ENCODE measurements around the gene BANK1. TPM values are rescaled to one million over a fixed set of nuclear protein-coding genes. Genes with fewer than 3 reads are reported as not detected.

The BANK1 gene
- total RNA-seq, 1 donor from 2014 or later = 12.2 TPM

DNA sequence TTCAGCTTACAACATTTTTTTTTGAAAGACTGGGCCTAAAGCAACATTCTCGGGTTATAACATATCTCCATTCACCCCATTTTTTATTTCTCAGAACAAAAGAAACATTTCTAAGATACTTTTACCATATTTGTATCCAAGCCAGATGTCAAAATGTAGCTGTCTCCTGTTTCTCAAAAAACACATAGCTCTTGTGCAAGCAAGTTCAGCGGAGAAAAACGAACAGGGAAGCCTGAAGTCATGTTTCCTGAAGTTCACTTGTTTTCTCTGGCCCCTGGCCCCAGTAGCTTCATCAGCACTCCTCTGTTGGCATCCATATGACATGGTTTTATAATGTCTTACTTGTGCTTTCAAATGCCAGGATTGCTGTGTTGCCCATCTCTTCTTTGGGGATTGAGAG is 218.2 kb downstream of the BANK1 start:
- TF ChIP-seq, protein P1, sequence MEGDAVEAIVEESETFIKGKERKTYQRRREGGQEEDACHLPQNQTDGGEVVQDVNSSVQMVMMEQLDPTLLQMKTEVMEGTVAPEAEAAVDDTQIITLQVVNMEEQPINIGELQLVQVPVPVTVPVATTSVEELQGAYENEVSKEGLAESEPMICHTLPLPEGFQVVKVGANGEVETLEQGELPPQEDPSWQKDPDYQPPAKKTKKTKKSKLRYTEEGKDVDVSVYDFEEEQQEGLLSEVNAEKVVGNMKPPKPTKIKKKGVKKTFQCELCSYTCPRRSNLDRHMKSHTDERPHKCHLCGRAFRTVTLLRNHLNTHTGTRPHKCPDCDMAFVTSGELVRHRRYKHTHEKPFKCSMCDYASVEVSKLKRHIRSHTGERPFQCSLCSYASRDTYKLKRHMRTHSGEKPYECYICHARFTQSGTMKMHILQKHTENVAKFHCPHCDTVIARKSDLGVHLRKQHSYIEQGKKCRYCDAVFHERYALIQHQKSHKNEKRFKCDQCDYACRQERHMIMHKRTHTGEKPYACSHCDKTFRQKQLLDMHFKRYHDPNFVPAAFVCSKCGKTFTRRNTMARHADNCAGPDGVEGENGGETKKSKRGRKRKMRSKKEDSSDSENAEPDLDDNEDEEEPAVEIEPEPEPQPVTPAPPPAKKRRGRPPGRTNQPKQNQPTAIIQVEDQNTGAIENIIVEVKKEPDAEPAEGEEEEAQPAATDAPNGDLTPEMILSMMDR (IDR thresholded peaks at IDR 0.05) = no peak
- no peaks in the 10 kb centered on the region for H3K9me3 ChIP-seq

DNA sequence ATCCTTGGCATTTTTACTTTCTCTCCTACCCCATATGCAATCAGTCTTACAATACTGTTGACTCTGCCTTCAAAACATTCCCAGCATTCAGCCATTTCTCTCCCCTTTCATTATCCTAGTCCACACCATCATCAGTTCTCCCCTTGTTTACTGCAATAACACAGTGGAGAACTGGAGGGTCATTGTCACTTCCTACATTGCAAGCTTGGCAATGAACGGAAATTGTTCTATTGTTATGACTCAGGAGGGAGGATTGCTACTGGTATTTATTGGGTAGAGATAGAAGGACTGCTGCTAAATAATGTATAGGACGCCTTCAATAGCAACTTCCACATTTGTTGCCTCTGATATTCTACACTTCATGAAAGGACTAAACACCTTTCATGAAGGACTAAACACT is 231.8 kb downstream of the BANK1 start:
- no peaks in the 10 kb centered on the region for H3K36me3 ChIP-seq
- ATAC-seq (no peak), DNase-seq (no peak)
- no peaks in the 10 kb centered on the region for H3K9me3 ChIP-seq
- intact Hi-C loops (cut with DNase I) = no loop called here
- H3K4me3 ChIP-seq = no peak overlapping the region
- TF ChIP-seq, protein P1 (IDR thresholded peaks at IDR 0.05) = no peak
- no peaks in the 10 kb centered on the region for H3K4me1 ChIP-seq
- no peaks in the 10 kb centered on the region for H3K27me3 ChIP-seq (ENCODE audit: low read depth)
- H3K27ac ChIP-seq = no peak overlapping the region

More for the DNA sequence above, 218.2 kb downstream of the BANK1 start:
- H3K27ac ChIP-seq = no peak overlapping the region
- DNase-seq = no peak
- no peaks in the 10 kb centered on the region for H3K4me1 ChIP-seq
- no peak for ATAC-seq
- no peaks in the 10 kb centered on the region for H3K36me3 ChIP-seq
- H3K4me3 ChIP-seq = no peak overlapping the region
- intact Hi-C loops (cut with DNase I) = no loop called here
- H3K27me3 ChIP-seq (ENCODE audit: low read depth) = no peaks in the 10 kb centered on the region

DNA sequence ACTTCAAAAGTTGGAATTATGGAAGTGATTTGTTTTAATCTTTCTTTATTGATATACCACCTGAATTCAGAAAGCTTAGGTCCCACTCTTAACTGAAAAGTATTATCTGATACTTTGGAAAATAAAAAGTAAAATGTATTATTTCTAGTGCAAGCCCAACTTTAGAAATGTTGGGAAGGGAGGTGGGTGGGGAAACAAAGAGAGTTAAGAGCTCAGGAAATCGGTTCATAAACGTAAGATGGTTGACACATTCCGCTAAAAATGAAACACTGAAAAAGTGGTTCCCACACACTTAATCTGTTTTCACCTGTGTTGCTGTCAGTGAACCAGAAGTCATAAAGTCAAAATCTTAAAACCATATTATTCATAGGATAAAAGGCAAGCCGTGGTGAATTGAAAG is 237.4 kb downstream of the BANK1 start:
- Histone ChIP-seq H3K27ac (no peak overlapping the region), H3K4me1 (no peaks in the 10 kb centered on the region), H3K4me3 (no peak overlapping the region), H3K36me3 (no peaks in the 10 kb centered on the region), H3K9me3 (no peaks in the 10 kb centered on the region), H3K27me3 (ENCODE audit: low read depth) (no peaks in the 10 kb centered on the region)
- no peak for ATAC-seq
- no peak for DNase-seq
- intact Hi-C loops (cut with DNase I) = no loop called here
- TF ChIP-seq, protein P1 (IDR thresholded peaks at IDR 0.05) = no peak

DNA sequence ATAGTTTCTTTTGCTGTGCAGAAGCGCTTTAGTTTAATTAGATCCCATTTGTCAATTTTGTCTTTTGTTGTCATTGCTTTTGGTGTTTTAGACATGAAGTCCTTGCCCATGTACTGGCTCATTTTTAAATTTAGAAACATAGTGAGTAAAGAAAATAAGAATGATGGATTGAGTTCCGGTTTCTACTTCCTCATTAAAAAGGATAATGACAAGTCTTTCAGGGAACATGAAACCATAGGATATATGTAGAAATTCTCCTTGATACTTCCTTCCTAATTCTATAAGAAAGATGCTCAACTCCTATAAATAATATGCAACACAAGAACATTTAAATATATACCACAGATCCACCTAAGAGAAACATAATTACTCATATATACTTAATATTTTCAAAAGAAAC is 240.9 kb downstream of the BANK1 start:
- no peak overlapping the region for H3K4me3 ChIP-seq
- no peaks in the 10 kb centered on the region for H3K9me3 ChIP-seq
- intact Hi-C loops (cut with DNase I) = no loop called here
- no peak overlapping the region for H3K27ac ChIP-seq
- H3K27me3 ChIP-seq (ENCODE audit: low read depth) = no peaks in the 10 kb centered on the region
- DNase-seq (no peak), ATAC-seq (no peak)
- TF ChIP-seq, protein P1 (IDR thresholded peaks at IDR 0.05) = no peak
- H3K36me3 ChIP-seq = no peaks in the 10 kb centered on the region
- no peaks in the 10 kb centered on the region for H3K4me1 ChIP-seq

DNA sequence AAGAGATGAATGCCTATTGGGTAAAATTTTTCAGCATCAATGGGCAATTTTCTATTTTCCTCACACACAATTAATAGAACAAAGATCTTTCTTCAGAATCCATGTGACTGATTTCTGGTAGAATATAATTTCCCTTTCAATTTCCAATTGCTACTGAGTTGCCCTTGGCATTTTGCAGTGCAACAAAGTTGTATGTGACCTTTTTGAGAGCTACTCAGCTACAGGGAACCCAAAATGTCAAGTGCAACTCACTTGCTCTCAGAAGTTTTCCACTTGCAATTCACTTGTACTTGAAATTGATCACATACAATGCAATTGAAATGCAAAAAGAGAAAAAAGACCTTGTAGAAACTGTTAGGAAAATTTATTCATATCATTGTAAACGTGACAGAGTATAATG is 245.5 kb downstream of the BANK1 start:
- DNase-seq (no peak), ATAC-seq (no peak)
- Histone ChIP-seq H3K4me1 (no peaks in the 10 kb centered on the region), H3K4me3 (no peak overlapping the region), H3K27me3 (ENCODE audit: low read depth) (no peaks in the 10 kb centered on the region), H3K27ac (no peak overlapping the region), H3K9me3 (no peaks in the 10 kb centered on the region), H3K36me3 (no peaks in the 10 kb centered on the region)
- TF ChIP-seq, protein P1 (IDR thresholded peaks at IDR 0.05) = no peak
- intact Hi-C loops (cut with DNase I) = no loop called here
